K562 (cell line): Measurements from ENCODE around the gene ZC3H18. TPM values are rescaled to one million over a fixed set of nuclear protein-coding genes. Genes with fewer than 3 reads are reported as not detected.

Experiments
- CC2D1A ChIP-seq: fragments of 450-650 bp; IDR thresholded peaks from 2 replicates; pipeline ENCODE4 v1.6.1; 2017; ENCODE audit warnings: mild to moderate bottlenecking
- CREB5 ChIP-seq: fragments of 250-450 bp; sonication (Bioruptor Pico); IDR thresholded peaks from 2 replicates; pipeline ENCODE4 v1.5.0; 2020; ENCODE audit warnings: mild to moderate bottlenecking
- DEAF1 ChIP-seq: fragments of 450-650 bp; formaldehyde crosslinking; IDR thresholded peaks from 2 replicates; pipeline ENCODE4 v1.4.0; 2020; ENCODE audit warnings: mild to moderate bottlenecking, moderate library complexity
- ELK1 ChIP-seq: sonication (generic); formaldehyde crosslinking; IDR thresholded peaks from 2 replicates; pipeline ENCODE4 v1.8.1; 2022; ENCODE audit warnings: missing genetic modification reagents
- ESRRA ChIP-seq: fragments of 450-650 bp; IDR thresholded peaks from 2 replicates; pipeline ENCODE4 v1.6.1; 2014; ENCODE audit warnings: low read depth, mild to moderate bottlenecking, moderate library complexity, borderline replicate concordance
- GABPB1 ChIP-seq: sonication (generic); formaldehyde crosslinking; IDR thresholded peaks from 2 replicates; pipeline ENCODE4 v1.8.0; 2022; ENCODE audit warnings: mild to moderate bottlenecking, missing genetic modification reagents
- HCFC1 ChIP-seq: IDR thresholded peaks from 2 replicates; pipeline ENCODE4 v1.6.1; 2012; ENCODE audit warnings: low read depth, low read length, improper control_type of control experiment
- KDM2B ChIP-seq: fragments of 250-450 bp; sonication (Bioruptor Pico); IDR thresholded peaks from 2 replicates; pipeline ENCODE4 v1.8.0; 2021; ENCODE audit warnings: mild to moderate bottlenecking, moderate library complexity
- MTA3 ChIP-seq: fragments of 450-650 bp; formaldehyde crosslinking; IDR thresholded peaks from 2 replicates; pipeline ENCODE4 v1.6.1; 2017; ENCODE audit warnings: mild to moderate bottlenecking, borderline replicate concordance
- POLR2A ChIP-seq: fragments of 450-650 bp; conservative IDR thresholded peaks from 2 replicates; pipeline ENCODE4 v1.6.1; 2016
- POLR2B ChIP-seq: fragments of 450-650 bp; IDR thresholded peaks from 2 replicates; pipeline ENCODE4 v1.6.1; 2018; ENCODE audit warnings: low read depth; ENCODE audit not compliant: partially characterized antibody
- RBM25 ChIP-seq: fragments of 200-400 bp; formaldehyde crosslinking; IDR thresholded peaks from 2 replicates; pipeline ENCODE4 v1.6.1; 2018; ENCODE audit warnings: low read length, low read depth, moderate library complexity; ENCODE audit not compliant: severe bottlenecking
- RCOR1 ChIP-seq, 2 experiments: IDR thresholded peaks; 2 replicates each; pipeline ENCODE4 v1.6.1; 2012; ENCODE audit warnings: low read depth in 2 of 2, low read length in 2 of 2, borderline replicate concordance in 1 of 2, improper control_type of control experiment in 1 of 2
- SIX5 ChIP-seq, 2 experiments: IDR thresholded peaks; 2 replicates each; pipeline ENCODE4 v1.6.1; 2011; ENCODE audit warnings: low read length in 2 of 2, borderline replicate concordance in 1 of 2, low read depth in 1 of 2, mild to moderate bottlenecking in 1 of 2, moderate library complexity in 1 of 2; ENCODE audit not compliant: insufficient read depth in 1 of 2
- SMAD3 ChIP-seq: fragments of 450-650 bp; formaldehyde crosslinking; conservative IDR thresholded peaks from 2 replicates; pipeline ENCODE4 v1.4.0; 2020; ENCODE audit warnings: mild to moderate bottlenecking
- TBL1XR1 ChIP-seq, 2 experiments: IDR thresholded peaks; 2 replicates each; pipeline ENCODE4 v1.6.1; 2012; ENCODE audit warnings: improper control_type of control experiment in 2 of 2, low read length in 2 of 2, mild to moderate bottlenecking in 1 of 2
- ZNF12 ChIP-seq: sonication (generic); formaldehyde crosslinking; IDR thresholded peaks from 2 replicates; pipeline ENCODE4 v1.4.0; 2020; ENCODE audit warnings: mild to moderate bottlenecking, missing genetic modification reagents
- polyA plus RNA-seq, 8 experiments: library from polyadenylated mRNA; depleted of rRNA in 4 of 8; stranded (reverse) in 5 of 8; unstranded in 3 of 8; fragments of >200 nt; fragmentation: Nextera tagmentation in 2 of 8; fragmentation: Illumina TruSeq in 1 of 8; extraction: Ambion mirVana in 2 of 8; extraction: Trizol in 1 of 8; gene quantifications; 2 replicates each; pipeline versions ENCODE4 v1.2.1 to v1.2.3, GENCODE V29; 2011 to 2014; ENCODE audit warnings: inconsistent platforms in 1 of 8, missing spikeins in 1 of 8
- total RNA-seq, 7 experiments: library from RNA; depleted of rRNA in 6 of 7; stranded (reverse); fragments of >200 nt in 6 of 7; fragmentation: Illumina TruSeq in 2 of 7; extraction: Trizol in 2 of 7; gene quantifications; 2 replicates each; pipeline versions ENCODE4 v1.2.1 to v1.2.3, GENCODE V29; 2011 to 2021; ENCODE audit warnings: low replicate concordance in 1 of 7
- TF ChIP-seq, protein P1 (sequence below): conservative IDR thresholded peaks from 2 replicates; pipeline ENCODE4 v1.6.1; 2011; ENCODE audit warnings: low read depth, mild to moderate bottlenecking, low read length; ENCODE audit not compliant: control insufficient read depth
- TF ChIP-seq, protein P2 (sequence below): fragments of 250-450 bp; sonication (Bioruptor Pico); IDR thresholded peaks from 2 replicates; pipeline ENCODE4 v1.6.1; 2021; ENCODE audit warnings: mild to moderate bottlenecking
- TF ChIP-seq, protein P3 (sequence below): fragments of 250-450 bp; sonication (Bioruptor Pico); IDR thresholded peaks from 2 replicates; pipeline ENCODE4 v1.4.0; 2020; ENCODE audit warnings: mild to moderate bottlenecking

Gene ZC3H18
- total and polyA plus RNA-seq, 9 of the 15 experiments (the other 6 are each of a cell fraction or from before 2014, with no cell fraction given), result 1.7 to 88.7 (median 26.9) TPM

- TF ChIP-seq RCOR1 (IDR thresholded peaks at IDR 0.05; ENCODE audit: borderline replicate concordance in 1 of 2, low read depth in 2 of 2, low read length in 2 of 2), result peak in 1 of 2 experiments; percentile 47; a peak in 2 of 4 replicates
- TF ChIP-seq GABPB1 (CRISPR knock-in tag), result peak; percentile 89
- no peak for TF ChIP-seq ELK1 (CRISPR knock-in tag)
- peak; percentile 46; the same call in 1 of the 2 replicates for TF ChIP-seq MTA3
- TF ChIP-seq SMAD3 (CRISPR knock-in tag), result 0 out of 2 replicates have a peak, but pooled peaks have one; percentile 22
- TF ChIP-seq, protein P1, sequence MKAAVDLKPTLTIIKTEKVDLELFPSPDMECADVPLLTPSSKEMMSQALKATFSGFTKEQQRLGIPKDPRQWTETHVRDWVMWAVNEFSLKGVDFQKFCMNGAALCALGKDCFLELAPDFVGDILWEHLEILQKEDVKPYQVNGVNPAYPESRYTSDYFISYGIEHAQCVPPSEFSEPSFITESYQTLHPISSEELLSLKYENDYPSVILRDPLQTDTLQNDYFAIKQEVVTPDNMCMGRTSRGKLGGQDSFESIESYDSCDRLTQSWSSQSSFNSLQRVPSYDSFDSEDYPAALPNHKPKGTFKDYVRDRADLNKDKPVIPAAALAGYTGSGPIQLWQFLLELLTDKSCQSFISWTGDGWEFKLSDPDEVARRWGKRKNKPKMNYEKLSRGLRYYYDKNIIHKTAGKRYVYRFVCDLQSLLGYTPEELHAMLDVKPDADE, result peak; percentile 88; the same call in 1 of the 2 replicates
- no peak for TF ChIP-seq CREB5 (CRISPR knock-in tag)
- TF ChIP-seq ZNF12 (CRISPR knock-in tag), result peak; percentile 65; the same call in 1 of the 2 replicates
- TF ChIP-seq ESRRA, result peak; percentile 59
- TF ChIP-seq, protein P2, sequence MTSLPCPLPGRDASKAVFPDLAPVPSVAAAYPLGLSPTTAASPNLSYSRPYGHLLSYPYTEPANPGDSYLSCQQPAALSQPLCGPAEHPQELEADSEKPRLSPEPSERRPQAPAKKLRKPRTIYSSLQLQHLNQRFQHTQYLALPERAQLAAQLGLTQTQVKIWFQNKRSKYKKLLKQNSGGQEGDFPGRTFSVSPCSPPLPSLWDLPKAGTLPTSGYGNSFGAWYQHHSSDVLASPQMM (CRISPR knock-in tag), result no peak
- TF ChIP-seq, protein P3, sequence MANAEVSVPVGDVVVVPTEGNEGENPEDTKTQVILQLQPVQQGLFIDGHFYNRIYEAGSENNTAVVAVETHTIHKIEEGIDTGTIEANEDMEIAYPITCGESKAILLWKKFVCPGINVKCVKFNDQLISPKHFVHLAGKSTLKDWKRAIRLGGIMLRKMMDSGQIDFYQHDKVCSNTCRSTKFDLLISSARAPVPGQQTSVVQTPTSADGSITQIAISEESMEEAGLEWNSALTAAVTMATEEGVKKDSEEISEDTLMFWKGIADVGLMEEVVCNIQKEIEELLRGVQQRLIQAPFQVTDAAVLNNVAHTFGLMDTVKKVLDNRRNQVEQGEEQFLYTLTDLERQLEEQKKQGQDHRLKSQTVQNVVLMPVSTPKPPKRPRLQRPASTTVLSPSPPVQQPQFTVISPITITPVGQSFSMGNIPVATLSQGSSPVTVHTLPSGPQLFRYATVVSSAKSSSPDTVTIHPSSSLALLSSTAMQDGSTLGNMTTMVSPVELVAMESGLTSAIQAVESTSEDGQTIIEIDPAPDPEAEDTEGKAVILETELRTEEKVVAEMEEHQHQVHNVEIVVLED (CRISPR knock-in tag), result peak; percentile 65
- peak; percentile 84 for TF ChIP-seq POLR2A
- peak in 1 of 2 experiments; percentile 64; a peak in 2 of 4 replicates for TF ChIP-seq TBL1XR1 (IDR thresholded peaks at IDR 0.05; ENCODE audit: low read length in 2 of 2)
- TF ChIP-seq SIX5 (IDR thresholded peaks at IDR 0.05; ENCODE audit: borderline replicate concordance in 1 of 2, insufficient read depth in 1 of 2, low read depth in 1 of 2, low read length in 2 of 2), result peak; percentile 5 to 22; a peak in 1 of 4 replicates
- TF ChIP-seq CC2D1A, result no peak
- TF ChIP-seq HCFC1, result peak; percentile 84
- TF ChIP-seq KDM2B (CRISPR knock-in tag), result peak; percentile 76; the same call in 1 of the 2 replicates
- TF ChIP-seq RBM25, result peak; percentile 14
- peak; percentile 56 for TF ChIP-seq POLR2B
- no peak for TF ChIP-seq DEAF1 (CRISPR knock-in tag)
These were observed at the start of gene ZC3H18 (continued) for GRCh38 chr16:88569985-88570690.
